Type B pancreatic cell (in vitro differentiated cells): ENCODE measurements around the gene PRKCB. TPM values are rescaled to one million over a fixed set of nuclear protein-coding genes. Genes with fewer than 3 reads are reported as not detected.
A peak's percentile ranks its signal among the peaks of the same experiment; 100 is the strongest.

Experiments used
- DNase-seq: peaks from one replicate; pipeline ENCODE4 v3.0.0; 2021; ENCODE audit warnings: mixed read lengths; ENCODE audit not compliant: unreplicated experiment; ENCODE audit errors: extremely low spot score
- H3K27ac Mint-ChIP-seq: 2 replicates; pipeline ENCODE4 v1.8.0; 2021; ENCODE audit warnings: mild to moderate bottlenecking, mixed read lengths
- H3K27me3 Mint-ChIP-seq: 2 replicates; pipeline ENCODE4 v1.8.0; 2021; ENCODE audit warnings: mixed read lengths
- H3K36me3 Mint-ChIP-seq: 2 replicates; pipeline ENCODE4 v1.8.0; 2021; ENCODE audit warnings: mixed read lengths
- H3K4me1 Mint-ChIP-seq: one replicate; pipeline ENCODE4 v1.8.0; 2021; ENCODE audit warnings: mixed read lengths; ENCODE audit not compliant: unreplicated experiment
- H3K4me3 Mint-ChIP-seq: 2 replicates; pipeline ENCODE4 v1.8.0; 2021; ENCODE audit warnings: mild to moderate bottlenecking, mixed read lengths
- H3K9me3 Mint-ChIP-seq: 2 replicates; pipeline ENCODE4 v1.8.0; 2021; ENCODE audit warnings: mixed read lengths
- total RNA-seq: library from RNA; stranded (reverse); gene quantifications from 2 replicates; pipeline ENCODE4 v1.2.1, GENCODE V29; 2021; ENCODE audit warnings: low replicate concordance
- TF ChIP-seq, protein P1 (sequence below): fragments of 200-600 bp; sonication (generic); conservative IDR thresholded peaks from 2 replicates; pipeline ENCODE4 v1.5.0; 2021; ENCODE audit warnings: antibody characterized with exemption, mild to moderate bottlenecking

The PRKCB gene
- total RNA-seq, 1 donor from 2014 or later = 10.2 TPM

DNA sequence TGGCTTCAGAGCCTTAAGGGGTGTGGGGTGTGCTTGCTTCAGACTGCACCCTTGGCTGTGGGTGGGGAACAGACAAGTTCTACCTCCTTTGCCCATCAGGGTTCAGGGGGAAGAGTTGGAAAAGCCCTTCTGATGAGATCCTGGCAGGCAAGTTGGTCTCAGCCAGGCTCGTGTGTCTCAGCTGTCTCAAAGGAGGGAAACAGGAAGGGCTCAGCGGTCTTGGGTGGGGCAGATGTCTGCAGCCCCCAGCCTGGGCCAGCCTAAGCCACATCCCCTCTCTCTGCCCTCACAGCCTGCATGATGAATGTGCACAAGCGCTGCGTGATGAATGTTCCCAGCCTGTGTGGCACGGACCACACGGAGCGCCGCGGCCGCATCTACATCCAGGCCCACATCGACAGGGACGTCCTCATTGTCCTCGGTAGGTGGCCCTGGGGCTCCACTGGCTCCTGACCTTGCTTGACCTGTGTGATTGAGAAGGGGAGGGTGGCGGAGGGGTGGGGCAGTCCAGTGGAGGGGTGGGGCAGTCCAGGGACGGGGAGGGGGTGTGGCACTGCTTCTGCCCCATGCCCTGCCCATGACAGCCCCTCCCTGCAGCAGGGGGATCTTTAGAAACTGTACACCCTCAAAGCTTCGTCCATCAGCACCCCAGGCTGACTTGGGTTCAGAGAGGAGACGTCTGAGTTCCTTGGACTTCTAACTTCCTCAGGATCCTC lies 199.5 kb downstream of the PRKCB start:
- no peak overlapping the region for H3K4me3 Mint-ChIP-seq
- H3K27me3 Mint-ChIP-seq = peaks cover 27% of the 10 kb centered on the region
- TF ChIP-seq, protein P1, sequence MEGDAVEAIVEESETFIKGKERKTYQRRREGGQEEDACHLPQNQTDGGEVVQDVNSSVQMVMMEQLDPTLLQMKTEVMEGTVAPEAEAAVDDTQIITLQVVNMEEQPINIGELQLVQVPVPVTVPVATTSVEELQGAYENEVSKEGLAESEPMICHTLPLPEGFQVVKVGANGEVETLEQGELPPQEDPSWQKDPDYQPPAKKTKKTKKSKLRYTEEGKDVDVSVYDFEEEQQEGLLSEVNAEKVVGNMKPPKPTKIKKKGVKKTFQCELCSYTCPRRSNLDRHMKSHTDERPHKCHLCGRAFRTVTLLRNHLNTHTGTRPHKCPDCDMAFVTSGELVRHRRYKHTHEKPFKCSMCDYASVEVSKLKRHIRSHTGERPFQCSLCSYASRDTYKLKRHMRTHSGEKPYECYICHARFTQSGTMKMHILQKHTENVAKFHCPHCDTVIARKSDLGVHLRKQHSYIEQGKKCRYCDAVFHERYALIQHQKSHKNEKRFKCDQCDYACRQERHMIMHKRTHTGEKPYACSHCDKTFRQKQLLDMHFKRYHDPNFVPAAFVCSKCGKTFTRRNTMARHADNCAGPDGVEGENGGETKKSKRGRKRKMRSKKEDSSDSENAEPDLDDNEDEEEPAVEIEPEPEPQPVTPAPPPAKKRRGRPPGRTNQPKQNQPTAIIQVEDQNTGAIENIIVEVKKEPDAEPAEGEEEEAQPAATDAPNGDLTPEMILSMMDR = no peak
- H3K9me3 Mint-ChIP-seq = no peaks in the 10 kb centered on the region
- H3K36me3 Mint-ChIP-seq = no peaks in the 10 kb centered on the region
- no peak for DNase-seq
- H3K4me1 Mint-ChIP-seq = peaks cover 3% of the 10 kb centered on the region
- no peak overlapping the region for H3K27ac Mint-ChIP-seq

DNA sequence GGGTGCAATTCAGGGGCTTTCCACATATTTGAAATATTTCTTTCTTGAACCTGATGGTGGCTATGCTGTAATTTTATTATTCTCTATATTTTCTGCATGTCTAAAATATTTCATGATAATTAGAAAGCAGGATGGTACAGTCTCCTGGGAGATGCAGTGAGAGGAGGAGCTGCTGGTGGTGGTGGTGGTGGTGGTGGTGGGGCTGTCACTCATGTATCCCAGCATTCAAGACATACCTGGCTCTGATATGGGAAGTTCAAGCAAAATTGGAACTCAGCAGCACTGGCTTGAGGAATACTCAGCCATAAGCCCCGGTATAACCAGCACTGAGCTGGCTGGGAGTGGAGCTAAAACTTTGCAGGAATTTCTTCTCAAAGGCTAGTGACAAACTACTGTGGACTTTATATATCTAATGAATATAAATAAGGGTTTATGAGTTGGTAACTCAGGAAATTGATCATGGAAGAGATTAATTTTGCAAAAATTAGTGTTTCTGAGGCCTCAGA lies 200.3 kb downstream of the PRKCB start:
- Mint-ChIP-seq H3K9me3 (no peaks in the 10 kb centered on the region), H3K27me3 (peaks cover 29% of the 10 kb centered on the region), H3K27ac (no peak overlapping the region), H3K4me3 (no peak overlapping the region), H3K4me1 (peaks cover 3% of the 10 kb centered on the region), H3K36me3 (no peaks in the 10 kb centered on the region)
- TF ChIP-seq, protein P1 = no peak
- no peak for DNase-seq

DNA sequence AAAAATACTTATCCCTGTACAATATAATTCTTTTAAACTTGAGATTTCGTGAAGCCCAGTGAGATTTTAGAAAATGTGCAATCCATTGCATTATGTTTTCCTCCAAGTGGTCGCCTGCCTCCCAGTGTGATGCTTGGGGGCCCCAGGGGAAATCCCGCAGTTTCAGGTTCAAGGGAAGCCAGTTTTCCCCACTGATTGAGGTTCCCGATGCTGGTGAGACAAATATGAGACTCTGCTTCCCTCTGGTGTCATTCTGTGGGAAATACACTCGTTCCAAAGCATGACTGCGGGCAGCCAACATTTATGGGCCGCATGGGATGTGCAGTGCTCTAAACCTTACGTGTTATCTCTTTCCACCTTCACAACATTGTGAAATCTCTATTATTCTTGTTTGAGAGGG lies 200.8 kb downstream of the PRKCB start:
- Mint-ChIP-seq H3K36me3 (no peaks in the 10 kb centered on the region), H3K4me3 (no peak overlapping the region), H3K4me1 (peaks cover 3% of the 10 kb centered on the region), H3K9me3 (no peaks in the 10 kb centered on the region), H3K27me3 (peaks cover 32% of the 10 kb centered on the region), H3K27ac (no peak overlapping the region)
- DNase-seq = no peak
- TF ChIP-seq, protein P1 = peak; percentile 85

DNA sequence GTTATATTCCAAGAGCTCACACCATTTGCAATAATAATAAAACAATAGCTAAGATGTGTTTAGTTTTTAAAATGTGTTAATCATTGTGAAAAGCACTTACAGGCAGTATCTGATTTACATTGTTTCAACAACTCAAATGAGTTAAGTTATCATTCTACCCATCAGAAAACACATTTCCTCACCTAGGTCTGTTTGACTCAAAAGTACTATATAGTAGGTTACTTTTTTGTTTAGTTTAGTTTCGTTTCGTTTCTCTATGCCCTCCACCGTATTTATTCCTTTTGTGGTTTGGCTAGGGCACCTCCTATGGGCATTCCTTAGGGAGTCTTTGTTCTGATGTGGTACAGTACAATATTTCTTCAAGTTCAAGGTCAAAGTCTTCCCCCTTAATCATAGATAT lies 201.6 kb downstream of the PRKCB start:
- peaks cover 36% of the 10 kb centered on the region for H3K27me3 Mint-ChIP-seq
- H3K36me3 Mint-ChIP-seq = no peaks in the 10 kb centered on the region
- TF ChIP-seq, protein P1 = no peak
- no peaks in the 10 kb centered on the region for H3K9me3 Mint-ChIP-seq
- no peak overlapping the region for H3K4me3 Mint-ChIP-seq
- no peak for DNase-seq
- H3K27ac Mint-ChIP-seq = no peak overlapping the region
- peaks cover 3% of the 10 kb centered on the region for H3K4me1 Mint-ChIP-seq

DNA sequence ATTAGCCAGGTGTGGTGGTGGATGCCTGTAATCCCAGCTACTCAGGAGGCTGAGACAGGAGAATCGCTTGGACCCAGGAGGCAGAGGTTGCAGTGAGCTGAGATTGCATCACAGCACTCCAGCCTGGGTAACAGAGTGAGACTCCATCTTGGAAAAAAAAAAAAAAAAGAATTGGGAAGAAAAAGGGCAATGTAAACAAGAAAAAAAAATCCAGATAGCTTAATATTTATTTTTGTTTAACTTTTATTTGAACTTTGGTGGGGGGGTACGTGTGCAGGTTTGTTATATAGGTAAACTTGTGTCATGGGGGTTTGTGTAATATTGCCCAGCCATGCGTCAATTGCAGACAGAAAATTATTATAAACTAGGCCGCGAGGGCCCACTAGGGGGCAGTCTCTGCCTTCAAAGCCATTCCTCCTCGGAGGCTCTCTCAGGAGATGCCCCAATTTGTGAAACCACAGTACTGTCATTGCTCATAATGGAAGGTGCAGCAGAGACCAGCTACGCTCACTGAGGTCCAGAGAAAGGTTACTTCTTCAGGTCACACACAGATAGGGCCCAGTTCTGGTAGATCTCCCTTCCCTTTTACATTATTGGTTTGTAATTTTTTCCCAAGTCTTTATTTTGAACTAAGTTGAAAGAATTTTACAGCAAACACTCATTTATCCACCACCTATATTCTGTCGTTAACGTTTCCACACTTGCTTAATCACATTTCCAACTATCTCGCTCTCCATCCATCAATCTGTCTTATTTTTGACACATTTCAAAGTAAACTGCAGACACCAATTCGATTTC lies 206.2 kb downstream of the PRKCB start:
- TF ChIP-seq, protein P1 = peak; percentile 90
- no peaks in the 10 kb centered on the region for H3K9me3 Mint-ChIP-seq
- H3K36me3 Mint-ChIP-seq = no peaks in the 10 kb centered on the region
- no peak overlapping the region for H3K27ac Mint-ChIP-seq
- peaks cover 28% of the 10 kb centered on the region for H3K27me3 Mint-ChIP-seq
- no peak overlapping the region for H3K4me3 Mint-ChIP-seq
- DNase-seq = peak; percentile 75
- H3K4me1 Mint-ChIP-seq = no peaks in the 10 kb centered on the region
